Fibroblast of mammary gland (primary cell): ENCODE results near the gene C14orf93.

Source experiments
- DNase-seq: peaks from one replicate; pipeline ENCODE4 v3.0.0-alpha.2; 2010; ENCODE audit warnings: low read depth
- H3K4me3 ChIP-seq: 2 replicates; pipeline ENCODE4 v1.5.1; 2011; ENCODE audit warnings: low read depth, mild to moderate bottlenecking, low read length, moderate library complexity; ENCODE audit not compliant: control insufficient read depth
- CTCF ChIP-seq: conservative IDR thresholded peaks from 2 replicates; pipeline ENCODE4 v1.5.1; 2011; ENCODE audit warnings: low read depth, low read length, inconsistent platforms; ENCODE audit not compliant: control insufficient read depth, insufficient read depth

Gene C14orf93, protein sequence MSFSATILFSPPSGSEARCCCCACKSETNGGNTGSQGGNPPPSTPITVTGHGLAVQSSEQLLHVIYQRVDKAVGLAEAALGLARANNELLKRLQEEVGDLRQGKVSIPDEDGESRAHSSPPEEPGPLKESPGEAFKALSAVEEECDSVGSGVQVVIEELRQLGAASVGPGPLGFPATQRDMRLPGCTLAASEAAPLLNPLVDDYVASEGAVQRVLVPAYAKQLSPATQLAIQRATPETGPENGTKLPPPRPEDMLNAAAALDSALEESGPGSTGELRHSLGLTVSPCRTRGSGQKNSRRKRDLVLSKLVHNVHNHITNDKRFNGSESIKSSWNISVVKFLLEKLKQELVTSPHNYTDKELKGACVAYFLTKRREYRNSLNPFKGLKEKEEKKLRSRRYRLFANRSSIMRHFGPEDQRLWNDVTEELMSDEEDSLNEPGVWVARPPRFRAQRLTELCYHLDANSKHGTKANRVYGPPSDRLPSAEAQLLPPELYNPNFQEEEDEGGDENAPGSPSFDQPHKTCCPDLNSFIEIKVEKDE

GRCh38 chr14:23009939-23010726, at the start of gene C14orf93:
Gene C14orf93, minus strand, starts transcription at chr14:23010143. Its CDS starts 11,120 bp downstream, at chr14:22999023.
- peak; percentile 44 for DNase-seq
- TF ChIP-seq CTCF: no peak
- H3K4me3 ChIP-seq: peak within 1 kb of the TSS; percentile 53

GRCh38 chr14:23058654-23059504, 48.9 kb upstream of the C14orf93 start:
- DNase-seq: no peak
- TF ChIP-seq CTCF: no peak
- H3K4me3 ChIP-seq: no peak overlapping the region

- peak; percentile 81 for DNase-seq
- peak overlapping the region; percentile 50 for H3K4me3 ChIP-seq
- TF ChIP-seq CTCF: peak; percentile 84
These were observed 48.1 kb upstream of the C14orf93 start for GRCh38 chr14:23057757-23058653.

GRCh38 chr14:23056956-23057756, 47.2 kb upstream of the C14orf93 start, which contains the start of gene CDH24:
Gene CDH24, minus strand, starts transcription at chr14:23057520. Its CDS starts 1,787 bp downstream, at chr14:23055733.
- TF ChIP-seq CTCF: no peak
- peak; percentile 50 for DNase-seq
- H3K4me3 ChIP-seq: peak within 1 kb of the TSS; percentile 50

DNA sequence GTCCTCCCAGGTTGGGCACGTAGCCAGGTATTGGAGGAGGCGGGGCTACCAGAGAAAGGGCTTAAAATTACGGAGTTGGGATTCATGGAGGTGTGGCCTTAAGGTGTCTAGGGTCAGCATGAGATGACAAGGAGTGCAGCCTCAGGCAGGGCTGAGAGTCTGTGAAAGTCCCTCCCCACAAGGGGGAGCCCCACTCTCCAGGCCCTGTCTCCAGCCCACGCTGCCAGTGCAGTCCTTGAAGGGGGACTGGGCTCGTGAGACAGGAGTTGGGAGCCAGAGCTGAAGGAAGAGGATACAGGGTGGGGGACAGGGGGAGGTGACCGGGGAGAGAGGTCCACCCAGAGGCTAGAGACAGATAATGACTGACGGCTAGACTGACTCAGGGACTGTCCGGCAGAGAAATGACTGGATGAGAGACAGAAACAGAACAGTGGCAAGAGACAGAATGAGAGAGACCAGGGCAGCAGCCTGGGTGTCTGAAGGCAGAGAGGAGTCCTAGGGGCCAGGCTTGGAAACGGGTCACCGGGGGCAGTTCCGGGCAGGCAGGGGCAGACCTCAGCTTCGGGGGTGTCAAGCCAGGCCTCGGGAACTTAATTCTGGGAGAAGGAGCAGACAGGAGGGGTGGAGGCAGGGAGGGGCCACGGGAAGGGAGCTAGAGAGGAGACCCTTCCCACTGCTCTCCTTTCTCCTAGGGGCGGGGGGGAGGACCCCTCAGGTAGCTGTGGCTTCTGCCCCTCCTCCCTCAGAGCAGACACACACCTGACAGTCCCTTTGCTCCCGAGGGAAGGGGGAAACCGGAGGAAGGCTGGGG, 46.4 kb upstream of the C14orf93 start:
- peak overlapping the region; percentile 44 for H3K4me3 ChIP-seq
- TF ChIP-seq CTCF: peak; percentile 77
- DNase-seq: peak; percentile 62
